Measurements from ENCODE around the gene AGBL4.

- TF ChIP-seq CTCF (IDR thresholded peaks at IDR 0.05) (no peak), POLR2A (IDR thresholded peaks at IDR 0.05) (no peak)
Observed at GRCh38 chr1:48676376-48676775, 1347.4 kb downstream of the AGBL4 start.

All from breast epithelium (tissue), 3 donors.